ENCODE data around the gene RNU2-63P.
"Not testable (repeated sequence)": the region's sequence is repeated elsewhere in the genome, so short reads cannot be mapped to it uniquely, and the experiment has no call there.

Gene RNU2-63P

GRCh38 chr2:88002359-88002707 lies 14.0 kb downstream of the RNU2-63P start:
- no peak for TF ChIP-seq CTCF (IDR thresholded peaks at IDR 0.05; ENCODE audit: low read depth, low read length)
- H3K4me3 ChIP-seq (ENCODE audit: low read depth, low read length): no peak overlapping the region
- in situ Hi-C loops (cut with HindIII; ENCODE audit: low sequenced_read_pairs): no loop called here
- DNase-seq (ENCODE audit: low read depth, low spot score): no peak

- H3K4me3 ChIP-seq (ENCODE audit: low read depth, low read length); DNase-seq (ENCODE audit: low read depth, low spot score); in situ Hi-C loops (cut with HindIII; ENCODE audit: low sequenced_read_pairs): not testable (repeated sequence)
These were observed 15.9 kb downstream of the RNU2-63P start for GRCh38 chr2:88000474-88000873.

GRCh38 chr2:87996570-87996969 lies 19.8 kb downstream of the RNU2-63P start:
- no peak overlapping the region for H3K4me3 ChIP-seq (ENCODE audit: low read depth, low read length)
- no peak for DNase-seq (ENCODE audit: low read depth, low spot score)
- in situ Hi-C loops (cut with HindIII; ENCODE audit: low sequenced_read_pairs): no loop called here
- TF ChIP-seq CTCF (IDR thresholded peaks at IDR 0.05; ENCODE audit: low read depth, low read length): no peak

- in situ Hi-C loops (cut with HindIII; ENCODE audit: low sequenced_read_pairs): no loop called here
- H3K4me3 ChIP-seq (ENCODE audit: low read depth, low read length): no peak overlapping the region
- TF ChIP-seq CTCF (IDR thresholded peaks at IDR 0.05; ENCODE audit: low read depth, low read length): no peak
- no peak for DNase-seq (ENCODE audit: low read depth, low spot score)
These were observed 20.6 kb downstream of the RNU2-63P start for GRCh38 chr2:87995756-87996155.

GRCh38 chr2:87994304-87994850 lies 22.0 kb downstream of the RNU2-63P start:
- in situ Hi-C loops (cut with HindIII; ENCODE audit: low sequenced_read_pairs): not testable (repeated sequence)

GRCh38 chr2:87992569-87992968 lies 23.8 kb downstream of the RNU2-63P start:
- DNase-seq (ENCODE audit: low read depth, low spot score); in situ Hi-C loops (cut with HindIII; ENCODE audit: low sequenced_read_pairs); H3K4me3 ChIP-seq (ENCODE audit: low read depth, low read length): not testable (repeated sequence)

More at GRCh38 chr2:87994304-87994850, 22.0 kb downstream of the RNU2-63P start:
- not testable (repeated sequence) for DNase-seq (ENCODE audit: low read depth, low spot score); H3K4me3 ChIP-seq (ENCODE audit: low read depth, low read length)

GRCh38 chr2:87987473-87987872 lies 28.9 kb downstream of the RNU2-63P start:
- DNase-seq (ENCODE audit: low read depth, low spot score); in situ Hi-C loops (cut with HindIII; ENCODE audit: low sequenced_read_pairs); H3K4me3 ChIP-seq (ENCODE audit: low read depth, low read length): not testable (repeated sequence)

GRCh38 chr2:87985902-87986301 lies 30.4 kb downstream of the RNU2-63P start:
- H3K4me3 ChIP-seq (ENCODE audit: low read depth, low read length); DNase-seq (ENCODE audit: low read depth, low spot score); in situ Hi-C loops (cut with HindIII; ENCODE audit: low sequenced_read_pairs): not testable (repeated sequence)

GRCh38 chr2:87981182-87981581 lies 35.2 kb downstream of the RNU2-63P start:
- H3K4me3 ChIP-seq (ENCODE audit: low read depth, low read length); in situ Hi-C loops (cut with HindIII; ENCODE audit: low sequenced_read_pairs); DNase-seq (ENCODE audit: low read depth, low spot score): not testable (repeated sequence)

- H3K4me3 ChIP-seq (ENCODE audit: low read depth, low read length); in situ Hi-C loops (cut with HindIII; ENCODE audit: low sequenced_read_pairs); DNase-seq (ENCODE audit: low read depth, low spot score): not testable (repeated sequence)
These were observed 44.0 kb downstream of the RNU2-63P start for GRCh38 chr2:87972385-87972784.

Data from astrocyte of the spinal cord (primary cell).